AG09319 (cell line): ENCODE results near the gene COBL.

Experiments
- DNase-seq: peaks from one replicate; pipeline ENCODE4 v3.0.0-alpha.2; 2010; ENCODE audit warnings: low read depth; ENCODE audit errors: extremely low read depth
- CTCF ChIP-seq: IDR thresholded peaks from 2 replicates; pipeline ENCODE4 v1.5.1; 2011; ENCODE audit warnings: low read depth, mild to moderate bottlenecking, inconsistent platforms, low read length, moderate library complexity

COBL gene

GRCh38 chr7:51124321-51124720 lies 192.3 kb downstream of the COBL start:
- no peak for TF ChIP-seq CTCF
- DNase-seq, result no peak

- TF ChIP-seq CTCF, result no peak
Observed at GRCh38 chr7:51123322-51124019, 193.1 kb downstream of the COBL start.

GRCh38 chr7:51121931-51122425 lies 194.6 kb downstream of the COBL start:
- DNase-seq, result no peak
- no peak for TF ChIP-seq CTCF

More at GRCh38 chr7:51123322-51124019, 193.1 kb downstream of the COBL start:
- DNase-seq, result peak; percentile 43

GRCh38 chr7:51121036-51121790 lies 195.4 kb downstream of the COBL start:
- TF ChIP-seq CTCF, result no peak
- no peak for DNase-seq

GRCh38 chr7:51118628-51119027 lies 198.0 kb downstream of the COBL start:
- DNase-seq, result no peak
- no peak for TF ChIP-seq CTCF

GRCh38 chr7:51114501-51114900 lies 202.1 kb downstream of the COBL start:
- no peak for DNase-seq
- TF ChIP-seq CTCF, result no peak

GRCh38 chr7:51113962-51114361 lies 202.6 kb downstream of the COBL start:
- no peak for DNase-seq
- no peak for TF ChIP-seq CTCF
